ENCODE results near the gene CLCN1. TPM values are rescaled to one million over a fixed set of nuclear protein-coding genes. Genes with fewer than 3 reads are reported as not detected.
A peak's percentile ranks its signal among the peaks of the same experiment; 100 is the strongest.

Gene CLCN1
- total and polyA plus RNA-seq, 2 donors (not counting 1 experiment from before 2014, with no cell fraction given): under 0.01 TPM; not detected in 1

DNA sequence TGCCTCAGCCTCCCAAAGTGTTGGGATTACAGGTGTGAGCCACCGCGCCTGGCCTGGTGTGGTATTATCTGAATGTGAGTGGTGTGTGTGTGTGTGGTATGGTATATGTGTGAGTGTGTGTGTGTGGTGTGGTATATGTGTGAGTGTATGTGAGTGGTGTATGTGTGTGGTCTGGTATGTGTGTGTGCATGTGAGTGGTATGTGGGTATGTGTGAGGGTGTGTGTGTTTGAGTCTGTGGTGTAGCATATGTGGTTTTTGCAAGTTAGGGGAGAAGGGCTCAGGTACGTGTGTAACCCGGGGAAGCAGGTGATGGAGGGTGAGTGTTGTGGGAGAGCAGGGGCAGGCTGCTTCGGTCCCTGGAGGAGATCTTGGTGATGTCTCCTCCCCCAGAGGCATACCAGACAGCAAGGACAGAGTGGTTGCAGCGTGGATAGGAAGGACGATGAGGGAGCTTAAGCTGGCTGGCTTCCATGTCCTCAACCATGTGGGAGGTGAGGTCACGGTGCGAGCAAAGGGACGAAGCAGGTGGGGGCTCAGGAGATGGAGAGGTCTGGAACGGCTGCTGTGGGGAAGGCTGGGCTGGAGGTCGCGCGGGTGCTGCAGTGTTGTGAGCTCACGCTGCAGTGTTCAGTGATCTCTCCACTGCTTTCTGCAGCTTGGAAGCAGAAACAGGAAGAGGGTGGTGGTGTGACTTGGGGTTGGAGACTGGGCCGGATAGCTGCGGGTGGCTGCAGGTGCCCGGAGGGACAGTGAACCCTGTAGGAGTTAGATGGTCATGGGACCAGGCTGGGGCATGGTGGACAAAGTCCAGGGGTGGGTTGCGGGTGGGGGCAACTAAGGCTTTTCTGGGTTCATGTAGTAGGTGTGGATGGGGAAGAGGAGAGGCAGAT lies 70.2 kb downstream of the CLCN1 start:
- H3K27me3 ChIP-seq (ENCODE audit: control insufficient read depth, insufficient read depth, low read length): no peaks in the 10 kb centered on the region
- peaks cover 55% of the 10 kb centered on the region for H3K36me3 ChIP-seq (ENCODE audit: control insufficient read depth, insufficient read depth, low read length)
- H3K4me1 ChIP-seq (ENCODE audit: control insufficient read depth, extremely low read depth, insufficient read depth, low read length): peaks cover 43% of the 10 kb centered on the region
- DNase-seq (ENCODE audit: low read depth in 2 of 2): peak in 1 of 2 donors; percentile 62
- H2AFZ ChIP-seq (ENCODE audit: low read length): no peak overlapping the region
- no peak overlapping the region for H3K9ac ChIP-seq (ENCODE audit: insufficient read depth, low read length)
- TF ChIP-seq, protein P1, sequence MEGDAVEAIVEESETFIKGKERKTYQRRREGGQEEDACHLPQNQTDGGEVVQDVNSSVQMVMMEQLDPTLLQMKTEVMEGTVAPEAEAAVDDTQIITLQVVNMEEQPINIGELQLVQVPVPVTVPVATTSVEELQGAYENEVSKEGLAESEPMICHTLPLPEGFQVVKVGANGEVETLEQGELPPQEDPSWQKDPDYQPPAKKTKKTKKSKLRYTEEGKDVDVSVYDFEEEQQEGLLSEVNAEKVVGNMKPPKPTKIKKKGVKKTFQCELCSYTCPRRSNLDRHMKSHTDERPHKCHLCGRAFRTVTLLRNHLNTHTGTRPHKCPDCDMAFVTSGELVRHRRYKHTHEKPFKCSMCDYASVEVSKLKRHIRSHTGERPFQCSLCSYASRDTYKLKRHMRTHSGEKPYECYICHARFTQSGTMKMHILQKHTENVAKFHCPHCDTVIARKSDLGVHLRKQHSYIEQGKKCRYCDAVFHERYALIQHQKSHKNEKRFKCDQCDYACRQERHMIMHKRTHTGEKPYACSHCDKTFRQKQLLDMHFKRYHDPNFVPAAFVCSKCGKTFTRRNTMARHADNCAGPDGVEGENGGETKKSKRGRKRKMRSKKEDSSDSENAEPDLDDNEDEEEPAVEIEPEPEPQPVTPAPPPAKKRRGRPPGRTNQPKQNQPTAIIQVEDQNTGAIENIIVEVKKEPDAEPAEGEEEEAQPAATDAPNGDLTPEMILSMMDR (conservative IDR thresholded peaks at IDR 0.05 in 1 of 2, IDR thresholded peaks at IDR 0.05 in 1 of 2; ENCODE audit: low read depth in 1 of 2, low read length in 2 of 2): no peak
- H3K4me2 ChIP-seq (ENCODE audit: extremely low read depth, insufficient read depth, low read length): peak overlapping the region; percentile 92
- H3K79me2 ChIP-seq (ENCODE audit: control insufficient read depth, insufficient read depth, low read length): peaks cover 84% of the 10 kb centered on the region
- peaks cover 3% of the 10 kb centered on the region for H4K20me1 ChIP-seq (ENCODE audit: control insufficient read depth, extremely low read depth, insufficient read depth, low read length)
- no peaks in the 10 kb centered on the region for H3K9me3 ChIP-seq (ENCODE audit: control insufficient read depth, insufficient read depth, low read depth, low read length)
- peak overlapping the region; percentile 14 to 88 (median 34) for H3K4me3 ChIP-seq (replicated peaks in 1 of 4; ENCODE audit: control extremely low read depth in 1 of 4, insufficient read depth in 1 of 4, low read depth in 3 of 4, low read length in 4 of 4)
- peak overlapping the region; percentile 37 for H3K27ac ChIP-seq (ENCODE audit: insufficient read depth, low read length)

GRCh38 chr7:143387156-143387975 lies 71.5 kb downstream of the CLCN1 start:
- Histone ChIP-seq H3K9me3 (ENCODE audit: control insufficient read depth, insufficient read depth, low read depth, low read length) (no peaks in the 10 kb centered on the region), H3K9ac (ENCODE audit: insufficient read depth, low read length) (no peak overlapping the region), H3K27me3 (ENCODE audit: control insufficient read depth, insufficient read depth, low read length) (no peaks in the 10 kb centered on the region), H3K4me3 (replicated peaks in 1 of 4; ENCODE audit: control extremely low read depth in 1 of 4, insufficient read depth in 1 of 4, low read depth in 3 of 4, low read length in 4 of 4) (peak overlapping the region in 1 of 4 experiments; percentile 88), H3K4me1 (ENCODE audit: control insufficient read depth, extremely low read depth, insufficient read depth, low read length) (peaks cover 53% of the 10 kb centered on the region), H2AFZ (ENCODE audit: low read length) (no peak overlapping the region), H3K27ac (ENCODE audit: insufficient read depth, low read length) (peak overlapping the region; percentile 4), H4K20me1 (ENCODE audit: control insufficient read depth, extremely low read depth, insufficient read depth, low read length) (peaks cover 5% of the 10 kb centered on the region), H3K4me2 (ENCODE audit: extremely low read depth, insufficient read depth, low read length) (no peak overlapping the region), H3K36me3 (ENCODE audit: control insufficient read depth, insufficient read depth, low read length) (peaks cover 63% of the 10 kb centered on the region), H3K79me2 (ENCODE audit: control insufficient read depth, insufficient read depth, low read length) (peaks cover 74% of the 10 kb centered on the region)
- DNase-seq (ENCODE audit: low read depth in 2 of 2): no peak
- TF ChIP-seq, protein P1 (conservative IDR thresholded peaks at IDR 0.05 in 1 of 2, IDR thresholded peaks at IDR 0.05 in 1 of 2; ENCODE audit: low read depth in 1 of 2, low read length in 2 of 2): peak in 1 of 2 donors; percentile 17
- no peak for TF ChIP-seq EZH2 (IDR thresholded peaks at IDR 0.05; ENCODE audit: low read length, missing control alignments)

- Histone ChIP-seq H4K20me1 (ENCODE audit: control insufficient read depth, extremely low read depth, insufficient read depth, low read length) (peaks cover 5% of the 10 kb centered on the region), H3K27ac (ENCODE audit: insufficient read depth, low read length) (no peak overlapping the region), H3K79me2 (ENCODE audit: control insufficient read depth, insufficient read depth, low read length) (peaks cover 67% of the 10 kb centered on the region), H3K4me2 (ENCODE audit: extremely low read depth, insufficient read depth, low read length) (no peak overlapping the region), H3K36me3 (ENCODE audit: control insufficient read depth, insufficient read depth, low read length) (peaks cover 60% of the 10 kb centered on the region), H3K9me3 (ENCODE audit: control insufficient read depth, insufficient read depth, low read depth, low read length) (no peaks in the 10 kb centered on the region), H2AFZ (ENCODE audit: low read length) (no peak overlapping the region), H3K9ac (ENCODE audit: insufficient read depth, low read length) (no peak overlapping the region), H3K27me3 (ENCODE audit: control insufficient read depth, insufficient read depth, low read length) (no peaks in the 10 kb centered on the region), H3K4me1 (ENCODE audit: control insufficient read depth, extremely low read depth, insufficient read depth, low read length) (peaks cover 55% of the 10 kb centered on the region), H3K4me3 (replicated peaks in 1 of 4; ENCODE audit: control extremely low read depth in 1 of 4, insufficient read depth in 1 of 4, low read depth in 3 of 4, low read length in 4 of 4) (no peak overlapping the region)
- TF ChIP-seq, protein P1 (conservative IDR thresholded peaks at IDR 0.05 in 1 of 2, IDR thresholded peaks at IDR 0.05 in 1 of 2; ENCODE audit: low read depth in 1 of 2, low read length in 2 of 2): no peak
- TF ChIP-seq EZH2 (IDR thresholded peaks at IDR 0.05; ENCODE audit: low read length, missing control alignments): no peak
- no peak for DNase-seq (ENCODE audit: low read depth in 2 of 2)
Measured at GRCh38 chr7:143388051-143388450, 72.1 kb downstream of the CLCN1 start.

Measured in fibroblast of lung (primary cell).